H1 (cell line): ENCODE results near the gene PPFIA4. TPM values are rescaled to one million over a fixed set of nuclear protein-coding genes. Genes with fewer than 3 reads are reported as not detected.

Experiments
- CTCF ChIA-PET: fragments of 300-600 bp; sonication (Branson Sonifier 250); formaldehyde crosslinking; loops from one replicate; lab custom pipeline; 2021; ENCODE audit not compliant: partially characterized antibody; lab: Charles Lee
- POLR2A ChIA-PET: fragments of 300-600 bp; sonication (Branson Sonifier 250); formaldehyde crosslinking; loops from one replicate; lab custom pipeline; 2021; ENCODE audit warnings: inconsistent platforms; ENCODE audit not compliant: partially characterized antibody; lab: Charles Lee
- DNase-seq, 2 experiments: peaks; one replicate each; pipeline versions ENCODE4 v3.0.0 to v3.0.0-alpha.2; 2010 to 2022; ENCODE audit warnings: low spot score in 2 of 2, low read depth in 1 of 2, mixed read lengths in 1 of 2
- FAIRE-seq: peaks from 2 replicates; lab custom pipeline; 2011; peaks lifted over from hg19 to GRCh38; lab: Jason Lieb, UNC
- H2AFZ ChIP-seq: 2 replicates; pipeline ENCODE4 v1.8.1; 2012; ENCODE audit warnings: low read length, inconsistent platforms
- H2AK5ac ChIP-seq: 2 replicates; pipeline ENCODE4 v1.6.1; 2013; ENCODE audit warnings: low read depth, low read length
- H2BK120ac ChIP-seq: replicated peaks from 2 replicates; pipeline ENCODE3; 2013; ENCODE audit warnings: low read depth, low read length, inconsistent platforms
- H2BK12ac ChIP-seq: 2 replicates; pipeline ENCODE4 v1.6.1; 2013; ENCODE audit warnings: low read depth, low read length
- H2BK15ac ChIP-seq: 2 replicates; pipeline ENCODE4 v1.6.1; 2013; ENCODE audit warnings: low read length
- H2BK20ac ChIP-seq: 2 replicates; pipeline ENCODE4 v1.6.1; 2013; ENCODE audit warnings: low read length
- H2BK5ac ChIP-seq: 2 replicates; pipeline ENCODE4 v1.6.1; 2013; ENCODE audit warnings: low read depth, low read length
- H3K14ac ChIP-seq: 2 replicates; pipeline ENCODE4 v1.6.1; 2013; ENCODE audit warnings: inconsistent platforms; ENCODE audit not compliant: insufficient read length
- H3K18ac ChIP-seq: 2 replicates; pipeline ENCODE4 v1.6.1; 2013; ENCODE audit warnings: low read length; ENCODE audit errors: extremely low read depth
- H3K23ac ChIP-seq: 2 replicates; pipeline ENCODE4 v1.6.1; 2013; ENCODE audit warnings: inconsistent platforms; ENCODE audit not compliant: insufficient read length
- H3K23me2 ChIP-seq: 2 replicates; pipeline ENCODE4 v1.6.1; 2013; ENCODE audit warnings: low read depth, low read length
- H3K27ac ChIP-seq: 2 replicates; pipeline ENCODE4 v1.6.1; 2011; ENCODE audit warnings: low read depth, low read length, inconsistent platforms
- H3K27me3 ChIP-seq, 4 experiments: replicated peaks in 1 of 4; 1 replicate in 1 of 4; 2 replicates in 3 of 4; pipeline versions ENCODE4 v1.6.1 to v1.8.1; 2011 to 2013; ENCODE audit warnings: low read length in 3 of 4, mild to moderate bottlenecking in 3 of 4, inconsistent platforms in 2 of 4, mixed read lengths in 2 of 4, moderate library complexity in 1 of 4; ENCODE audit not compliant: control insufficient read depth in 3 of 4, insufficient read depth in 3 of 4; ENCODE audit errors: extremely low read depth in 1 of 4
- H3K36me3 ChIP-seq, 4 experiments: 2 replicates each; pipeline versions ENCODE4 v1.6.1 to v1.8.1; 2011 to 2013; ENCODE audit warnings: mild to moderate bottlenecking in 4 of 4, low read length in 3 of 4, moderate library complexity in 2 of 4, control low read depth in 1 of 4, inconsistent platforms in 1 of 4; ENCODE audit not compliant: insufficient read depth in 4 of 4, control insufficient read depth in 2 of 4
- H3K4ac ChIP-seq: replicated peaks from 2 replicates; pipeline ENCODE3; 2013; ENCODE audit warnings: low read length, low read depth, mixed read lengths, inconsistent platforms; ENCODE audit not compliant: insufficient read length
- H3K4me1 ChIP-seq, 4 experiments: replicated peaks in 1 of 4; 1 replicate in 1 of 4; 2 replicates in 3 of 4; pipeline versions ENCODE4 v1.6.1 to v1.8.1; 2011 to 2013; ENCODE audit warnings: low read length in 3 of 4, inconsistent platforms in 2 of 4, mixed read lengths in 1 of 4; ENCODE audit not compliant: insufficient read depth in 4 of 4, control insufficient read depth in 3 of 4
- H3K4me2 ChIP-seq, 2 experiments: 2 replicates each; pipeline versions ENCODE4 v1.6.1 to v1.8.1; 2011 to 2013; ENCODE audit warnings: low read depth in 2 of 2, low read length in 2 of 2, control low read depth in 1 of 2, inconsistent platforms in 1 of 2, mild to moderate bottlenecking in 1 of 2; ENCODE audit not compliant: insufficient read depth in 1 of 2
- H3K4me3 ChIP-seq, 4 experiments: fragments of 200-600, 300-600 bp in 1 of 4; sonication (generic), shearing (Covaris generic), sonication (Bioruptor Twin) in 1 of 4; 2 replicates each; pipeline versions ENCODE4 v1.5.1 to v1.8.1; 2011 to 2016; ENCODE audit warnings: low read length in 4 of 4, low read depth in 3 of 4, control low read depth in 2 of 4, inconsistent platforms in 2 of 4, mild to moderate bottlenecking in 2 of 4, mixed read lengths in 1 of 4, moderate library complexity in 1 of 4; ENCODE audit not compliant: insufficient read depth in 2 of 4; ENCODE audit errors: extremely low read depth in 1 of 4
- H3K56ac ChIP-seq: replicated peaks from 2 replicates; pipeline ENCODE3; 2013; ENCODE audit warnings: low read depth, mild to moderate bottlenecking, mixed read lengths, low read length, inconsistent platforms; ENCODE audit not compliant: insufficient read length
- H3K79me1 ChIP-seq: 2 replicates; pipeline ENCODE4 v1.6.1; 2013; ENCODE audit warnings: low read depth, low read length, control low read depth
- H3K79me2 ChIP-seq, 2 experiments: 2 replicates each; pipeline versions ENCODE4 v1.6.1 to v1.8.1; 2012 to 2013; ENCODE audit warnings: low read length in 2 of 2, mild to moderate bottlenecking in 2 of 2, inconsistent platforms in 1 of 2; ENCODE audit not compliant: insufficient read depth in 2 of 2, control insufficient read depth in 1 of 2
- H3K9ac ChIP-seq, 4 experiments: replicated peaks in 1 of 4; 1 replicate in 1 of 4; 2 replicates in 3 of 4; pipeline versions ENCODE4 v1.6.1 to v1.8.1; 2011 to 2013; ENCODE audit warnings: low read depth in 3 of 4, low read length in 3 of 4, control low read depth in 2 of 4, mild to moderate bottlenecking in 2 of 4, moderate library complexity in 2 of 4, inconsistent platforms in 1 of 4; ENCODE audit errors: extremely low read depth in 1 of 4
- H3K9me3 ChIP-seq, 2 experiments: 2 replicates each; pipeline versions ENCODE4 v1.6.1 to v1.8.1; 2012 to 2013; ENCODE audit warnings: mild to moderate bottlenecking in 2 of 2, moderate library complexity in 2 of 2, control low read depth in 1 of 2, inconsistent platforms in 1 of 2, low read depth in 1 of 2, low read length in 1 of 2, mixed read lengths in 1 of 2; ENCODE audit not compliant: insufficient read depth in 2 of 2
- H4K20me1 ChIP-seq, 2 experiments: replicated peaks in 1 of 2; 2 replicates each; pipeline versions ENCODE3 to v1.8.1; 2011 to 2013; ENCODE audit warnings: inconsistent platforms in 2 of 2, low read length in 2 of 2, mild to moderate bottlenecking in 1 of 2; ENCODE audit not compliant: insufficient read depth in 2 of 2, control insufficient read depth in 1 of 2
- H4K5ac ChIP-seq: 2 replicates; pipeline ENCODE4 v1.6.1; 2013; ENCODE audit warnings: low read length, low read depth, mixed read lengths, inconsistent platforms; ENCODE audit not compliant: insufficient read length
- H4K8ac ChIP-seq: 2 replicates; pipeline ENCODE4 v1.8.0; 2013; ENCODE audit warnings: mild to moderate bottlenecking, moderate library complexity, low read length, inconsistent platforms; ENCODE audit not compliant: insufficient read depth; ENCODE audit errors: extremely low read depth
- H4K91ac ChIP-seq: replicated peaks from 2 replicates; pipeline ENCODE3; 2013; ENCODE audit warnings: low read length, mixed read lengths, inconsistent platforms; ENCODE audit not compliant: insufficient read length
- FOSL1 ChIP-seq: IDR thresholded peaks from 2 replicates; pipeline ENCODE4 v1.6.1; 2011; ENCODE audit warnings: mild to moderate bottlenecking, low read depth, low read length, moderate library complexity; ENCODE audit not compliant: insufficient read depth
- GABPA ChIP-seq: IDR thresholded peaks from 2 replicates; pipeline ENCODE4 v1.6.1; 2011; ENCODE audit warnings: mild to moderate bottlenecking, low read length, moderate library complexity, borderline replicate concordance; ENCODE audit not compliant: insufficient read depth
- HDAC6 ChIP-seq: IDR thresholded peaks from one replicate; pipeline ENCODE4 v1.7.1; 2012; ENCODE audit warnings: low read depth, mild to moderate bottlenecking, inconsistent platforms, low read length, moderate library complexity
- JUND ChIP-seq: IDR thresholded peaks from 2 replicates; pipeline ENCODE4 v1.6.1; 2011; ENCODE audit warnings: mild to moderate bottlenecking, improper control_type of control experiment, low read length
- KDM1A ChIP-seq: fragments of 200-600, 300-600 bp; sonication (generic); IDR thresholded peaks from 2 replicates; pipeline ENCODE4 v1.7.1; 2016; ENCODE audit warnings: mild to moderate bottlenecking, low read length, borderline replicate concordance
- KDM4A ChIP-seq: IDR thresholded peaks from one replicate; pipeline ENCODE4 v1.7.1; 2012; ENCODE audit warnings: low read depth, mild to moderate bottlenecking, moderate library complexity, low read length, inconsistent platforms; ENCODE audit not compliant: severe bottlenecking
- KDM5A ChIP-seq: fragments of 200-600 bp; IDR thresholded peaks from 2 replicates; pipeline ENCODE4 v1.7.1; 2012; ENCODE audit warnings: mild to moderate bottlenecking, low read length, inconsistent platforms, mixed read lengths
- RAD21 ChIP-seq, 2 experiments: IDR thresholded peaks in 1 of 2; conservative IDR thresholded peaks in 1 of 2; 2 replicates each; pipeline ENCODE4 v1.6.1; 2011; ENCODE audit warnings: low read depth in 2 of 2, low read length in 2 of 2, improper control_type of control experiment in 1 of 2, inconsistent platforms in 1 of 2, mild to moderate bottlenecking in 1 of 2, moderate library complexity in 1 of 2
- RBBP5 ChIP-seq: IDR thresholded peaks from 2 replicates; pipeline ENCODE4 v1.7.1; 2012; ENCODE audit warnings: low read depth, mild to moderate bottlenecking, inconsistent platforms, low read length, moderate library complexity, borderline replicate concordance
- SRF ChIP-seq: IDR thresholded peaks from 2 replicates; pipeline ENCODE4 v1.6.1; 2011; ENCODE audit warnings: mild to moderate bottlenecking, low read depth, low read length, moderate library complexity
- TEAD4 ChIP-seq: IDR thresholded peaks from 2 replicates; pipeline ENCODE4 v1.6.1; 2012; ENCODE audit warnings: low read depth, low read length, inconsistent platforms, mixed read lengths
- YY1 ChIP-seq: IDR thresholded peaks from 2 replicates; pipeline ENCODE4 v1.6.1; 2011; ENCODE audit warnings: low read depth, mild to moderate bottlenecking, low read length
- WGBS, 2 experiments: shearing (Covaris generic) in 1 of 2; methylation state at CpG; one replicate each; pipeline versions ENCODE4 v1.1.6 to v1.1.7; 2013 to 2015; ENCODE audit warnings: low lambda C conversion rate in 2 of 2, mixed read lengths in 2 of 2, inconsistent platforms in 1 of 2, low coverage in 1 of 2, missing lambda C conversion rate in 1 of 2; ENCODE audit not compliant: insufficient replicate concordance in 2 of 2, insufficient coverage in 1 of 2, insufficient read length in 1 of 2; ENCODE audit errors: extremely low coverage in 1 of 2, missing lambda C conversion rate in 1 of 2; 5-methylcytosine and 5-hydroxymethylcytosine counted together
- polyA plus RNA-seq, 7 experiments: library from polyadenylated mRNA; depleted of rRNA in 3 of 7; stranded (reverse) in 5 of 7; unstranded in 2 of 7; fragments of >200 nt in 5 of 7; fragments of 200-250 nt in 2 of 7; gene quantifications; 1 replicate in 5 of 7; 2 replicates in 1 of 7; 4 replicates in 1 of 7; pipeline versions ENCODE4 v1.2.1 to v1.2.3, GENCODE V29; 2011 to 2013; ENCODE audit warnings: missing spikeins in 2 of 7, mixed read lengths in 2 of 7
- total RNA-seq: library from RNA; stranded (reverse); fragmentation: NEBNext Ultra II Directional; extraction: Animal tissue kit (Norgen Biotek cat#: 25700); gene quantifications from 2 replicates; pipeline ENCODE4 v1.2.1, GENCODE V29; 2021

PPFIA4 gene
- total and polyA plus RNA-seq, 2 of the 8 experiments (the other 6 are each of a cell fraction or from before 2014, with no cell fraction given): 9.0 to 9.9 TPM

- Histone ChIP-seq H3K14ac (no peak overlapping the region), H3K9ac (no peak overlapping the region), H3K36me3 (no peaks in the 10 kb centered on the region; a peak in 2 of 8 replicates), H4K5ac (no peak overlapping the region), H4K91ac (peak overlapping the region; percentile 16), H3K4me3 (no peak overlapping the region), H3K23ac (no peak overlapping the region), H4K20me1 (no peaks in the 10 kb centered on the region), H3K79me2 (no peaks in the 10 kb centered on the region), H3K27ac (no peak overlapping the region), H3K4ac (no peak overlapping the region), H2BK5ac (0 out of 2 replicates have a peak overlapping the region, but pooled peaks have one; percentile 16), H2AK5ac (no peak overlapping the region), H2BK120ac (no peak overlapping the region), H2AFZ (no peak overlapping the region), H3K18ac (peak overlapping the region; percentile 48; the same call in 1 of the 2 replicates), H3K9me3 (no peaks in the 10 kb centered on the region), H3K4me1 (peaks cover 2 to 21% (median 8%) of the 10 kb centered on the region in 4 experiments), H2BK20ac (no peak overlapping the region), H3K56ac (no peak overlapping the region), H3K79me1 (no peaks in the 10 kb centered on the region), H2BK15ac (0 out of 2 replicates have a peak overlapping the region, but pooled peaks have one; percentile 81), H3K27me3 (no peaks in the 10 kb centered on the region), H2BK12ac (peak overlapping the region; percentile 50; the same call in 1 of the 2 replicates), H3K4me2 (no peak overlapping the region; a peak in 1 of 4 replicates), H3K23me2 (no peaks in the 10 kb centered on the region), H4K8ac (peak overlapping the region; percentile 38; the same call in 1 of the 2 replicates)
- DNase-seq (peak in 1 of 2 experiments; percentile 83), FAIRE-seq (peak; percentile 58)
- POLR2A ChIA-PET: interaction anchor here (0.6 to 1.4 kb wide), 6 partner anchors 8 to 42 kb away, joined by 3 to 6 read pairs (median 3); partner anchors contain the start of gene TMEM183A
- WGBS, 2 experiments: 70% methylated on average over 16 of the region's 23 CpGs; no CpG with 5 or more reads in 1 of the 2 experiments
- CTCF ChIA-PET: interaction anchor here (0.9 to 49.7 kb wide), 15 partner anchors 6 to 221 kb away, joined by 3 to 1089 read pairs (median 6); partner anchors contain the start of genes ADORA1, MYBPH, MYOG and PPFIA4
- TF ChIP-seq JUND (no peak), KDM1A (no peak), YY1 (no peak), KDM5A (no peak), RBBP5 (no peak), TEAD4 (no peak), SRF (no peak), KDM4A (no peak), RAD21 (IDR thresholded peaks at IDR 0.05 in 1 of 2, conservative IDR thresholded peaks at IDR 0.05 in 1 of 2; ENCODE audit: low read depth in 2 of 2, low read length in 2 of 2) (peak; percentile 23 to 32; a peak in 2 of 4 replicates), GABPA (no peak), FOSL1 (no peak), HDAC6 (no peak)
These were observed 22.3 kb downstream of the PPFIA4 start for GRCh38 chr1:203048555-203049051.
